ENCODE data around the gene ZFAND6. TPM values are rescaled to one million over a fixed set of nuclear protein-coding genes. Genes with fewer than 3 reads are reported as not detected.

Gene ZFAND6
- total and polyA plus RNA-seq, 10 of the 15 experiments (the other 5 are each of a cell fraction or from before 2014, with no cell fraction given), result 78.9 to 179 (median 135) TPM

- no peak for TF ChIP-seq PRDM15 (CRISPR knock-in tag; IDR thresholded peaks at IDR 0.05)
- no peak for TF ChIP-seq EZH2 (IDR thresholded peaks at IDR 0.05; ENCODE audit: borderline replicate concordance, control insufficient read depth, low read depth, low read length)
- TF ChIP-seq PAX8 (IDR thresholded peaks at IDR 0.05), result no peak
- TF ChIP-seq TCF7 (IDR thresholded peaks at IDR 0.05; ENCODE audit: borderline replicate concordance), result no peak
- TF ChIP-seq HDGF (IDR thresholded peaks at IDR 0.05), result peak; percentile 63; the same call in 1 of the 2 replicates
- TF ChIP-seq PKNOX1 (IDR thresholded peaks at IDR 0.05), result peak; percentile 34; the same call in 1 of the 2 replicates
- TF ChIP-seq GATAD2B (conservative IDR thresholded peaks at IDR 0.05; ENCODE audit: low read depth), result no peak; the same call in 1 of the 2 replicates
- TF ChIP-seq ZNF24 (IDR thresholded peaks at IDR 0.05), result no peak
- no peak for TF ChIP-seq NR2F1 (conservative IDR thresholded peaks at IDR 0.05)
- TF ChIP-seq MTA2 (IDR thresholded peaks at IDR 0.05; ENCODE audit: low read depth), result no peak
- TF ChIP-seq FOXM1 (IDR thresholded peaks at IDR 0.05; ENCODE audit: low read depth, low read length), result no peak
- TF ChIP-seq TBL1XR1 (IDR thresholded peaks at IDR 0.05; ENCODE audit: low read depth, low read length), result no peak
- no peak for TF ChIP-seq SMARCA5 (IDR thresholded peaks at IDR 0.05)
- TF ChIP-seq LARP7 (IDR thresholded peaks at IDR 0.05), result peak; percentile 86
- no peak for TF ChIP-seq WRNIP1 (IDR thresholded peaks at IDR 0.05; ENCODE audit: borderline replicate concordance, low read depth, low read length)
- no peak for TF ChIP-seq FOS (IDR thresholded peaks at IDR 0.05; ENCODE audit: borderline replicate concordance, extremely low read depth, insufficient read length)
- TF ChIP-seq SMAD5 (IDR thresholded peaks at IDR 0.05; ENCODE audit: low read depth), result peak; percentile 49; the same call in 1 of the 2 replicates
- 0 out of 2 replicates have a peak, but pooled peaks have one; percentile 5 for TF ChIP-seq HCFC1 (IDR thresholded peaks at IDR 0.05; ENCODE audit: low read length)
- peak; percentile 87 for TF ChIP-seq POLR2A (IDR thresholded peaks at IDR 0.05; ENCODE audit: low read depth, low read length)
- TF ChIP-seq POLR2AphosphoS5 (IDR thresholded peaks at IDR 0.05; ENCODE audit: low read length), result peak; percentile 62
- peak in 1 of 3 experiments; percentile 27; a peak in 2 of 6 replicates for TF ChIP-seq CTCF (IDR thresholded peaks at IDR 0.05 in 2 of 3, conservative IDR thresholded peaks at IDR 0.05 in 1 of 3; ENCODE audit: control insufficient read depth in 2 of 3, extremely low read depth in 1 of 3, insufficient read depth in 1 of 3, low read depth in 3 of 3, low read length in 3 of 3)
- no peak for TF ChIP-seq ATF7 (IDR thresholded peaks at IDR 0.05; ENCODE audit: low read depth)
- TF ChIP-seq SRF (IDR thresholded peaks at IDR 0.05; ENCODE audit: low read depth in 2 of 2, low read length in 2 of 2), result no peak
Observed at GRCh38 chr15:80058851-80059785, at the start of gene ZFAND6 (continued).

All from GM12878 (cell line).